ENCODE data around the gene C18orf32.
"Not testable (repeated sequence)": the region's sequence is repeated elsewhere in the genome, so short reads cannot be mapped to it uniquely, and the experiment has no call there.

C18orf32 gene

GRCh38 chr18:49459404-49460171 is 27.4 kb downstream of the C18orf32 start:
- H3K4me3 ChIP-seq (ENCODE audit: control insufficient read depth, low read depth, low read length): peak overlapping the region; percentile 79
- TF ChIP-seq CTCF (IDR thresholded peaks at IDR 0.05; ENCODE audit: control insufficient read depth, insufficient read depth, low read depth, low read length, missing control alignments): no peak
- DNase-seq (ENCODE audit: low read depth): no peak

GRCh38 chr18:49457616-49458015 is 29.4 kb downstream of the C18orf32 start:
- no peak overlapping the region for H3K4me3 ChIP-seq (ENCODE audit: control insufficient read depth, low read depth, low read length)
- TF ChIP-seq CTCF (IDR thresholded peaks at IDR 0.05; ENCODE audit: control insufficient read depth, insufficient read depth, low read depth, low read length, missing control alignments): no peak
- no peak for DNase-seq (ENCODE audit: low read depth)

- H3K4me3 ChIP-seq (ENCODE audit: control insufficient read depth, low read depth, low read length): no peak overlapping the region
Observed at GRCh38 chr18:49456794-49457193, 30.2 kb downstream of the C18orf32 start.

GRCh38 chr18:49452534-49452933 is 34.5 kb downstream of the C18orf32 start:
- H3K4me3 ChIP-seq (ENCODE audit: control insufficient read depth, low read depth, low read length); DNase-seq (ENCODE audit: low read depth): not testable (repeated sequence)

More at GRCh38 chr18:49456794-49457193, 30.2 kb downstream of the C18orf32 start:
- no peak for DNase-seq (ENCODE audit: low read depth)
- no peak for TF ChIP-seq CTCF (IDR thresholded peaks at IDR 0.05; ENCODE audit: control insufficient read depth, insufficient read depth, low read depth, low read length, missing control alignments)

GRCh38 chr18:49447810-49448745 is 39.0 kb downstream of the C18orf32 start:
- peak; percentile 39 for DNase-seq (ENCODE audit: low read depth)
- TF ChIP-seq CTCF (IDR thresholded peaks at IDR 0.05; ENCODE audit: control insufficient read depth, insufficient read depth, low read depth, low read length, missing control alignments): peak; percentile 71
- no peak overlapping the region for H3K4me3 ChIP-seq (ENCODE audit: control insufficient read depth, low read depth, low read length)

- H3K4me3 ChIP-seq (ENCODE audit: control insufficient read depth, low read depth, low read length): no peak overlapping the region
- no peak for DNase-seq (ENCODE audit: low read depth)
- no peak for TF ChIP-seq CTCF (IDR thresholded peaks at IDR 0.05; ENCODE audit: control insufficient read depth, insufficient read depth, low read depth, low read length, missing control alignments)
Observed at GRCh38 chr18:49446481-49446880, 40.6 kb downstream of the C18orf32 start.

GRCh38 chr18:49444581-49444980 is 42.5 kb downstream of the C18orf32 start:
- no peak for DNase-seq (ENCODE audit: low read depth)
- no peak overlapping the region for H3K4me3 ChIP-seq (ENCODE audit: control insufficient read depth, low read depth, low read length)
- no peak for TF ChIP-seq CTCF (IDR thresholded peaks at IDR 0.05; ENCODE audit: control insufficient read depth, insufficient read depth, low read depth, low read length, missing control alignments)

All from AG09309 (cell line).